Glutamatergic neuron (in vitro differentiated cells): ENCODE measurements around the gene TIE1. TPM values are rescaled to one million over a fixed set of nuclear protein-coding genes. Genes with fewer than 3 reads are reported as not detected.

Experiments
- DNase-seq: peaks from one replicate; pipeline ENCODE4 v3.0.0; 2022
- H3K27ac Mint-ChIP-seq: one replicate; pipeline ENCODE4 v1.8.0; 2020; ENCODE audit warnings: mild to moderate bottlenecking, mixed read lengths, inconsistent platforms; ENCODE audit not compliant: unreplicated experiment
- H3K27me3 Mint-ChIP-seq: one replicate; pipeline ENCODE4 v1.8.0; 2020; ENCODE audit warnings: mild to moderate bottlenecking, moderate library complexity, mixed read lengths, inconsistent platforms; ENCODE audit not compliant: unreplicated experiment
- H3K36me3 Mint-ChIP-seq: one replicate; pipeline ENCODE4 v1.8.0; 2020; ENCODE audit warnings: mild to moderate bottlenecking, mixed read lengths, inconsistent platforms; ENCODE audit not compliant: unreplicated experiment
- H3K4me1 Mint-ChIP-seq: one replicate; pipeline ENCODE4 v1.8.0; 2020; ENCODE audit warnings: mild to moderate bottlenecking, low read depth, mixed read lengths, inconsistent platforms; ENCODE audit not compliant: unreplicated experiment
- H3K4me3 Mint-ChIP-seq: one replicate; pipeline ENCODE4 v1.8.0; 2020; ENCODE audit warnings: mild to moderate bottlenecking, mixed read lengths, inconsistent platforms; ENCODE audit not compliant: unreplicated experiment
- H3K9me3 Mint-ChIP-seq: one replicate; pipeline ENCODE4 v1.8.0; 2020; ENCODE audit warnings: mild to moderate bottlenecking, moderate library complexity, mixed read lengths, inconsistent platforms; ENCODE audit not compliant: unreplicated experiment
- total RNA-seq: library from RNA; stranded (reverse); fragmentation: NEBNext Ultra II Directional; extraction: Animal tissue kit (Norgen Biotek cat#: 25700); gene quantifications from one replicate; pipeline ENCODE4 v1.2.1, GENCODE V29; 2021; ENCODE audit not compliant: unreplicated experiment
- TF ChIP-seq, protein P1 (sequence below): fragments of 200-600 bp; sonication (generic); IDR thresholded peaks from one replicate; pipeline ENCODE4 v1.5.0; 2021; ENCODE audit not compliant: partially characterized antibody, unreplicated experiment

Gene TIE1
- total RNA-seq, 1 donor from 2014 or later: 11.3 TPM

GRCh38 chr1:43331688-43332087 is 30.9 kb downstream of the TIE1 start:
- no peaks in the 10 kb centered on the region for H3K4me1 Mint-ChIP-seq

DNA sequence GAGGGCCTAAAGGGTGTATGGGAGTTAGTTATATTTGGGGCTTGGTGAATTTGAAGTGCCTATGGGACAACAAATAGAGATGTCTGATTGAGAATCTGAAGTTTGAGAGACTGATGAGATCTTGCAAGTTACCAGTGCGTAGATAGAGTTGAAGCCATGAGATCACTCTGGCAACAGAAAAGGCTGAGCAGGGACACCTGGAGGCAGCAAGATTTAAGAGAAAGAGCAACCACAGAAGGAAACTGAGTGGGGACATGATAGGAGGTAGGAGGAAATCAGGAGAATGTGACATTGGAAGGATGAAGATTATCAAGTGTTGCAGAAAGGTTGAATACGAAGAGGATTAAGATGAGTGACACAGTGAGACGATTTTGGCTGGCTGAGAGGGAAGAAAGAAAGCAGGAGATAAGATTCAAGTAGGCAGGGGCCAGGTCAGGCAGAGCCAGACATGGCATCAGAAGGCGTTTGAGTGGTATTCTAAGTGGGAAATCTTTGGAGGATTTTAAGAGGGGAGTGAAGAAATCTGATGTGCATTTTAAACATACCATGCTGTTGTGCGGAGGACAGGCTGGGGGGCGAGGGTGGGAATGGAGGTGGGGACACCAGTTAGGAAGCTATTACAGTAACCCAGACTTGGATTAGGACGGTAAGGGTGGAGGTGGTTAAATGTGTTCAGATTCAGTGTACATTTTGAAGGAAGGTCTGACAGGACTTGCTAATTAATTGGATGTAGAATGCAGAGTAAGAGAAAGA is 33.8 kb downstream of the TIE1 start:
- H3K36me3 Mint-ChIP-seq: no peaks in the 10 kb centered on the region
- DNase-seq: no peak
- no peak overlapping the region for H3K27ac Mint-ChIP-seq
- no peak overlapping the region for H3K4me3 Mint-ChIP-seq
- H3K9me3 Mint-ChIP-seq: no peaks in the 10 kb centered on the region
- H3K4me1 Mint-ChIP-seq: no peaks in the 10 kb centered on the region
- H3K27me3 Mint-ChIP-seq: peaks cover 4% of the 10 kb centered on the region
- TF ChIP-seq, protein P1, sequence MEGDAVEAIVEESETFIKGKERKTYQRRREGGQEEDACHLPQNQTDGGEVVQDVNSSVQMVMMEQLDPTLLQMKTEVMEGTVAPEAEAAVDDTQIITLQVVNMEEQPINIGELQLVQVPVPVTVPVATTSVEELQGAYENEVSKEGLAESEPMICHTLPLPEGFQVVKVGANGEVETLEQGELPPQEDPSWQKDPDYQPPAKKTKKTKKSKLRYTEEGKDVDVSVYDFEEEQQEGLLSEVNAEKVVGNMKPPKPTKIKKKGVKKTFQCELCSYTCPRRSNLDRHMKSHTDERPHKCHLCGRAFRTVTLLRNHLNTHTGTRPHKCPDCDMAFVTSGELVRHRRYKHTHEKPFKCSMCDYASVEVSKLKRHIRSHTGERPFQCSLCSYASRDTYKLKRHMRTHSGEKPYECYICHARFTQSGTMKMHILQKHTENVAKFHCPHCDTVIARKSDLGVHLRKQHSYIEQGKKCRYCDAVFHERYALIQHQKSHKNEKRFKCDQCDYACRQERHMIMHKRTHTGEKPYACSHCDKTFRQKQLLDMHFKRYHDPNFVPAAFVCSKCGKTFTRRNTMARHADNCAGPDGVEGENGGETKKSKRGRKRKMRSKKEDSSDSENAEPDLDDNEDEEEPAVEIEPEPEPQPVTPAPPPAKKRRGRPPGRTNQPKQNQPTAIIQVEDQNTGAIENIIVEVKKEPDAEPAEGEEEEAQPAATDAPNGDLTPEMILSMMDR: no peak

More at GRCh38 chr1:43331688-43332087, 30.9 kb downstream of the TIE1 start:
- TF ChIP-seq, protein P1: no peak
- Mint-ChIP-seq H3K27ac (no peak overlapping the region), H3K9me3 (peaks cover 3% of the 10 kb centered on the region), H3K36me3 (peaks cover 17% of the 10 kb centered on the region), H3K4me3 (no peak overlapping the region), H3K27me3 (peaks cover 4% of the 10 kb centered on the region)
- no peak for DNase-seq

DNA sequence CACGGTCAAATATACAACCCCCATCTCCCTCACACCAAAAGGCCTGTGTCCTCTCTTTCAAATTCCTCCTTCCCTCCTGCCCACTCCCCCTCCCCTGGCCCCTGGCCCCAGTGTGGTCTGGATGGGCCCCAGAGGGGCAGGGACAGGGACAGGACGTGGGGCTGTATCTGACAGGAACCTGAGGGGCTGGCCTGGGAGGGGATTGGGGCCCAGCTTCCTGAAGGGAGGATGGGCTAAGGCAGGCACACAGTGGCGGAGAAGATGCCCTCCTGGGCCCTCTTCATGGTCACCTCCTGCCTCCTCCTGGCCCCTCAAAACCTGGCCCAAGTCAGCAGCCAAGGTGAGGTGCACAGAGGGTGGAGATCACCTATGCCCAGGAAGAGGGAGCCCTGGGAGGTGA is 36.8 kb downstream of the TIE1 start, which contains the start of gene MPL:
Gene MPL (plus strand): TSS at position 231 of the 400 bp plus-strand sequence. CDS start 31 bp downstream, at position 262.
- TF ChIP-seq, protein P1: no peak
- DNase-seq: no peak
- H3K27me3 Mint-ChIP-seq: peaks cover 2% of the 10 kb centered on the region
- H3K4me1 Mint-ChIP-seq: no peaks in the 10 kb centered on the region
- H3K9me3 Mint-ChIP-seq: peaks cover 2% of the 10 kb centered on the region
- H3K36me3 Mint-ChIP-seq: no peaks in the 10 kb centered on the region
- H3K4me3 Mint-ChIP-seq: no peak within 1 kb of the TSS
- peak within 1 kb of the TSS; percentile 7 for H3K27ac Mint-ChIP-seq

DNA sequence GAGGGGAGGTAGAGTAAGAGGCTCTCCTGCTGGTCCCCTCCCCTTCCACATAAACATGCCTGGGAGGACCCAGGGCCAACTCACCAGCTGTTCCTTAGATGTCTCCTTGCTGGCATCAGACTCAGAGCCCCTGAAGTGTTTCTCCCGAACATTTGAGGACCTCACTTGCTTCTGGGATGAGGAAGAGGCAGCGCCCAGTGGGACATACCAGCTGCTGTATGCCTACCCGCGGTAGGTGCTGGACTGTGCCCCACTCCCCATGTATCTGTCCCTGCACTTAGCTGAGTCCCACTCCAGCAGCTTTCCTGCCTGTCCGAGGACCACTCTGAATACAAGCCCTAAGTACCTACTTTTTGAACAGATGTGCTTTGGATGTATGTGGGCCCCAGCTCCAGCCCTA is 37.2 kb downstream of the TIE1 start:
- H3K4me3 Mint-ChIP-seq: no peak overlapping the region
- peaks cover 2% of the 10 kb centered on the region for H3K27me3 Mint-ChIP-seq
- H3K9me3 Mint-ChIP-seq: peaks cover 2% of the 10 kb centered on the region
- no peak overlapping the region for H3K27ac Mint-ChIP-seq
- TF ChIP-seq, protein P1: no peak
- H3K36me3 Mint-ChIP-seq: no peaks in the 10 kb centered on the region
- H3K4me1 Mint-ChIP-seq: no peaks in the 10 kb centered on the region
- DNase-seq: no peak

GRCh38 chr1:43339584-43340232 is 38.9 kb downstream of the TIE1 start:
- Mint-ChIP-seq H3K4me3 (no peak overlapping the region), H3K9me3 (peaks cover 2% of the 10 kb centered on the region), H3K4me1 (peaks cover 2% of the 10 kb centered on the region), H3K27ac (no peak overlapping the region), H3K36me3 (no peaks in the 10 kb centered on the region), H3K27me3 (no peaks in the 10 kb centered on the region)
- no peak for DNase-seq
- TF ChIP-seq, protein P1: no peak
